ENCODE results near the gene NUBP2.

Gene NUBP2

DNA sequence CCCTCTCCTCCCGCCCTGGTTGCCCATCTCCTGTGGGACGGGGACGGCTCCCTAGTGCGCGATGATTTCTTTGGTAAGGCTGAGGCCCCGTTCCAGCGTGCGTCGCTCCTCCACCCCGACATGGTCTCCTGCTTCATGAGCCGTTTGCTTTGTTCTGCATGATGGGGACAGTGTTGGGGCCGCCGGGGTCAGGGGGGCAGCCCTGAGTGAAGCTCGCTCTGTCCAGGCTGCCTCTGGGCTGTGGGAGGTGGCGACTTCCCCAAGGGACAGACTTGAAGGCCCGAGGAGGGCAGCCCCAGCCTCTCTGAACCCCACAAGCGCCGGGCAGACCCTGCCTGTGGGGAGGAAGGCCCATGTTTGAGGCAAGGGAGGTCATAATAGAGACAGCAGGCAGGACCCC is 23.8 kb upstream of the NUBP2 start:
- no peak for DNase-seq (ENCODE audit: low read depth, low spot score)

DNA sequence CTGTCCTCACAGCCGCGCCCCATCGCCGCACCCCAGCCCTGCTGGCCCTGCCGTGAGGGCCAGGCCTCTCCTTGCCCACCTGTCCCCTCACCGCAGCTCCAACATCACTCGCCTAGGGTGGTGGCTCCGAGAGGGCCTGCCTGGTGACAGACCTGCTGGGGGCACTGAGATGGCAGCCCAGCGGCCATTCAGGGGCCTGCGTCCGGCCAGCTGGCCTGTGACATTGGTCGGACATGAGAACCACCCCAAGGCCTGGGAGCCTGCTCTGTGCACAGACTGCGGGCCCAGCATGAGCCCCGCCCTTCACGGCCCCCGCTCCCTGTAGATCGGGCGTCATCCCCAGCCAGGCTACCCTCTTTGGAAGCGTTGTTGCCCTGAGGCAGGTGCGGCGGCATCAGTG is 23.2 kb upstream of the NUBP2 start:
- no peak for DNase-seq (ENCODE audit: low read depth, low spot score)

- DNase-seq (ENCODE audit: low read depth, low spot score): no peak
These were observed 21.8 kb upstream of the NUBP2 start for GRCh38 chr16:1760911-1761310.

DNA sequence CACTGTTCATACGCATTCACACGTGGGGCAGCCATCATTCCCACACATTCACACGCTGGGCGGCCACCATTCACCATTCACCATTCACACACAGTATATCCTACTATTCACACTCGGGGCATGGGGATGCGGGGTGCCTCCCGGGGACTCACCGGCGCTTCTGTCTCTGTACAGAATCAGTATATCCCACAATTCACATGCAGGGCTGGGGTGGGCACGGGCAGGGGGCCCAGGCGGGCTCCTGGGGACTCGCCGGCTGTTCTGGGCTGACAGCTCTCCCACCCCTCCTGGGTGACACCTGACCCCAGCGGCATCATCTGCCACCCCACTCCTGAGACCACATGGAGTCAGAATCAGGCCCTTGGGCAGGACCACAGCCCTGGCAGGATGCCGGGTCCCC is 21.0 kb upstream of the NUBP2 start:
- DNase-seq (ENCODE audit: low read depth, low spot score): no peak

DNA sequence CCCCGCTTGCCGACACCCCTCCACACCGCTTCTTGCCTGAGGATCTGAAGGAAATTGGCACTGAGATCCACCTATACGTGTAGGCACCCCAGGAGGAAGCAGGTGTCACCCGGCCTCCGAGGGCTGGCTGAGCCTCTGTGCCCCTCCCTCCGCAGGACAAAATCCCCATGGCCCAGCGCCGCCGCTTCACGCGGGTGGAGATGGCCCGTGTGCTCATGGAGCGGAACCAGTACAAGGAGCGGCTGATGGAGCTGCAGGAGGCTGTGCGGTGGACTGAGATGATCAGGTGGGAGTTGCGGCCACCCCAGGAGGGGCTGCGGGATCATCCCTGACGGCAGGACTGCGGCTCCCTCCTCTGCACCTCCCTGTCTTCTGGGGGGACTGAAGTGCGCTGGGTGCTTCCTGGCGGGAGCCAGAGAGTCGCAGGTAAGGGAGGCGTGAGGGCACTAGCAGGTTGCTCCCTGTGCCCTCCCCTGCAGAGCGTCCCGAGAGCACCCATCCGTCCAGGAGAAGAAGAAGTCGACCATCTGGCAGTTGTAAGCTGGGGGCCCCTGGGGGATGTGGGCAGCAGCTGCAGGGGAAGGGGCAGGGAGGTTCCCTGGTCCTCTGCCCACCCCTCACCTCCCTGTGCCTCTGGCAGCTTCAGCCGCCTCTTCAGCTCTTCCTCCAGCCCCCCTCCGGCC is 20.4 kb upstream of the NUBP2 start:
- DNase-seq (ENCODE audit: low read depth, low spot score): no peak

GRCh38 chr16:1762879-1763520 is 19.8 kb upstream of the NUBP2 start:
- DNase-seq (ENCODE audit: low read depth, low spot score): no peak

DNA sequence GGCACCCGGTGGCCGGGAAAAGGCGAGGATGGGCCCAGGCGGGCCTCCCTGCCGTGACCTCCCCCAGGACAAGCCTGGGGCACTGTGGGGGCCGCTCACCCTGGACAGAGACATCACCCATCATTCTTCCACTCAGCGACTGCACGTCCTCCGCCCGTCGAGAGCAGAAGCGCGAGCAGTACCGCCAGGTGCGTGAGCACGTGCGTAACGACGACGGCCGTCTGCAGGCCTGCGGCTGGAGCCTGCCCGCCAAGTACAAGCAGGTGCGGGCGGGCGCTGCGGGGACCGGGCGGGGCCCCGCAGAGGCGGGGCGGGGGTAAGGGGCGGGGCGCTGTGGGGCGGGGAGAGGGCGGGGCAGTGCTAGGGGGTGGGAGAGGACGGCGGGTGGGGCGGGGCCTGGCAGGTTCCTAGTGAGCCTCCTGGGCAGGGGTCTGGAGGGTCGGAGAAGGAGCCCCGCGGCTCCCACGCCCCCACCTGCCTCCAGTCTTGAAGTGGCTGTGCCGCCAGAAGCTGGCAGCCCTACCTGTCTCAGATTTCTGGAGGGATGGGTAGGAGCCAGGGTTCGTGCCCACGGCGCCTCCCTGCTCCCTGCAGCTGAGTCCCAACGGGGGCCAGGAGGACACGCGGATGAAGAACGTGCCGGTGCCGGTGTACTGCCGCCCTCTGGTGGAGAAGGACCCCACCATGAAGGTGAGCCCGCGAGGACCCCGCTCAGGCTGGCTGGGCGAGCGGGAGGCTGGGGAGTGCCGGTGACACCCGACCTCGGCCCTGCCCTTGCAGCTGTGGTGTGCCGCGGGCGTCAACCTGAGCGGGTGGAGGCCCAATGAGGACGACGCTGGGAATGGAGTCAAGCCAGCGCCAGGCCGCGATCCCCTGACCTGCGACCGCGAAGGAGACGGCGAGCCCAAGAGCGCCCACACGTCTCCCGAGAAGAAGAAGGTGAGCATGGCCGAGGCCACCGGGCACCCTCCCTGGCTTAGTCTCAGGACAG is 18.9 kb upstream of the NUBP2 start:
- DNase-seq (ENCODE audit: low read depth, low spot score): no peak

DNA sequence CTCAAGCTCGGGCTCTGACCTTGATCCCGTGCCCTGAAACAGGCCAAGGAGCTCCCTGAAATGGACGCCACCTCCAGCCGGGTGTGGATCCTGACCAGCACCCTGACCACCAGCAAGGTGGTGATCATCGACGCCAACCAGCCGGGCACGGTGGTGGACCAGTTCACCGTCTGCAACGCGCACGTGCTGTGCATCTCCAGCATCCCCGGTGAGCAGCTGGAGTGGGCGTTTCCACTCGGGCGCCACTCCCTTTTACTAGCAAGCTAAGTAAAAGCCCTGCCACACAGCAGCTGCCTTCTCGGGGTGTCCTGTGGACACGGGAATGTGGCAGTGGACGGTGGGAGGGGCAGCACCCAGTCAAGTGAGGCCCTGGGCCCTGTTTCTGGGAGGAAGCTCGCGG is 17.8 kb upstream of the NUBP2 start:
- DNase-seq (ENCODE audit: low read depth, low spot score): no peak

DNA sequence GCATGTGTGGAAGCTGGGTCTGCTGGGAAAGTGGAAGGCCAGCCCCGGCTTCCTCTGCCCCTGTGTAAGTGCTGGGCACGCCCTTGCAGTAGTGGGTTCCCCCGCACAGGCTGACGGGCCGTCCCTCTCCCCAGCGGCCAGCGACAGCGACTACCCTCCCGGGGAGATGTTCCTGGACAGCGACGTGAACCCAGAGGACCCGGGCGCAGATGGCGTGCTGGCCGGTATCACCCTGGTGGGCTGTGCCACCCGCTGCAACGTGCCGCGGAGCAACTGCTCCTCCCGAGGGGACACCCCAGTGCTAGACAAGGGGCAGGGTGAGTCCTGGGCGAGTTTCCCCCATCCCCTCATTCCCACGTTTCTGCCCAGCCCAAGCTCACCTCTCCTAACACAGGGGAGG is 16.9 kb upstream of the NUBP2 start:
- DNase-seq (ENCODE audit: low read depth, low spot score): no peak

DNA sequence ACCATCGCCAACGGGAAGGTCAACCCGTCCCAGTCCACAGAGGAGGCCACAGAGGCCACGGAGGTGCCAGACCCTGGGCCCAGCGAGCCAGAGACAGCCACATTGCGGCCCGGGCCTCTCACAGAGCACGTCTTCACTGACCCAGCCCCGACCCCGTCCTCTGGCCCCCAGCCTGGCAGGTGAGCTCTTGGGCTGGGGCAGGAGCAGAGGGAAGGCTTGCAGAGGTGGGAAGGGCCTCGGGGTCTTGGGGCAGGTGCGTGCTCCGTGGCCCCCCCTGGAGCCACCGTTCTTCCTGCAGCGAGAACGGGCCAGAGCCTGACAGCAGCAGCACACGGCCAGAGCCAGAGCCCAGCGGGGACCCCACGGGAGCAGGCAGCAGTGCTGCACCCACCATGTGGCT is 16.5 kb upstream of the NUBP2 start:
- DNase-seq (ENCODE audit: low read depth, low spot score): no peak

DNA sequence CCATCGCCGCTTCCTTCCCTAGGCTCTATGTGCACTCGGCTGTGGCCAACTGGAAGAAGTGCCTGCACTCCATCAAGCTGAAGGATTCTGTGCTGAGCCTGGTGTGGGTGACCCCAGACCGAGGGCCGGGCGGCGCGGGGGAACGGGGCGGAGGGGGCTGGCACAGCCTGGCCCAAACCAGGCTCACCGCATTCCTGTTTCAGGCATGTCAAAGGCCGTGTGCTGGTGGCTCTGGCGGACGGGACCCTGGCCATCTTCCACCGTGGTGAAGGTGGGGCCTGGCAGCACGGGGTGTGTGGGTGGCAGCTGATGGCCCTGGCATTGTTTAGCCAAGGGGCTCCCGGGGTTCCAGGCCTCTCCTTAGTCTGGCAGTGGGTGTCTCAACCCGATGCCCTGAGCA is 16.1 kb upstream of the NUBP2 start:
- DNase-seq (ENCODE audit: low read depth, low spot score): no peak

DNA sequence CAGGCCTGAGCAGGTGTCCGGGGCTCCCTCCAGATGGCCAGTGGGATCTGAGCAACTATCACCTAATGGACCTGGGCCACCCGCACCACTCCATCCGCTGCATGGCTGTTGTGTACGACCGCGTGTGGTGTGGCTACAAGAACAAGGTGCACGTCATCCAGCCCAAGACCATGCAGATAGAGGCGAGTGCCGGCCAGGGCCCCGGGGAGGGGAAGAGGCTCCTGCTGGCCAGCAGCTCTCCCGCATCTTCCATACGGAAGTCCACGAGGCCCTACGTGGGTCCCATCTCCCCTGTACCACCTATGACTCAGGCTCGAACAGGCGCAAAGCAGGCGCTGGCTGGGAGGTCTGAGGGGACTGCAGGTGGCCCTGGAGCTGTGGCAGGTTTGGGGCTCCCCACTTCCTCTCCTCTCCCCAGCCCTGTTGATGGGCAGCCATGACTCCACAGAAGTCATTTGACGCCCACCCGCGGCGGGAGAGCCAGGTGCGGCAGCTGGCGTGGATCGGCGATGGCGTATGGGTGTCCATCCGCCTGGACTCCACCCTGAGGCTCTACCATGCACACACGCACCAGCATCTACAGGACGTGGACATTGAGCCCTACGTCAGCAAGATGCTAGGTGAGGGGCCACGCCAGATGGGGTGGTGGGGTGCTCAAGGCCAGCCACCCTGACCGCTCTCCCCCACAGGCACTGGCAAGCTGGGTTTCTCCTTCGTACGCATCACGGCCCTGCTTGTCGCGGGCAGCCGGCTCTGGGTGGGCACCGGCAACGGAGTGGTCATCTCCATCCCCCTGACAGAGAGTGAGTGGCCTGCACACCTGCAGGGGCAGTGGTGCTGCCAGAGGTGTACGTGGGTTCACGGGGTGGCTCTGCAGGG is 15.4 kb upstream of the NUBP2 start:
- DNase-seq (ENCODE audit: low read depth, low spot score): no peak

GRCh38 chr16:1768061-1768766 is 14.5 kb upstream of the NUBP2 start:
- DNase-seq (ENCODE audit: low read depth, low spot score): no peak

DNA sequence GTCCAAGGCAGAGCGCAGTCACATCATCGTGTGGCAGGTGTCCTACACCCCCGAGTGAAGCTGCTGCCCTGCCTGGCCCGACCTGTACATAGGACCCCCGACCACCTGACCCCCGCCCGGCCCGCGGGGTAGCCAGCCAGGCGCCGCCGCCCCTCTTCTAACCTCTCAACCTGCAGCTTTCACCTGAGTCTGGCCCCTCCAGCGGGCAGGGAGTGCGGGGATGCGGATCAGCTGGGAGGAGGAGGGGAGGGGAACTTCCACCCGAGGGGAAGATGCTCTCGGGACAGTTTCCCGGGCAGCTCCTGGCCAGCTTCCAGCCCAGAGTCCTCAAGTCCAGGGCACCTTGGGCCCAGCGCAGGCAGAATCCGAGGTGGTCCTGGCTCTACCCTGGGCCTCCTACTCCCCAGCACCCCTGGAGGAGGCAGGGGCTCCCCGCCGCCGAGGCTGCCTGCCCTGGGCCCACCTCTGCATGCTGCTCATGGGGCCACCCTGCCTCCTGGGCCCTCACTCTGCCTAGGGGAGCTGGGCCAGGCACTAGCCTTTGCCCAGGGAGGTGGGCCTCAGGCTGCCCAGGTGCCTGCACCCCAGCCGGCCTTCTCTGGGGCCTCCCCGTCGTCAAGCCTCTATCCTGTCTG is 13.9 kb upstream of the NUBP2 start:
- no peak for DNase-seq (ENCODE audit: low read depth, low spot score)

GRCh38 chr16:1769402-1770300 is 13.1 kb upstream of the NUBP2 start:
- no peak for DNase-seq (ENCODE audit: low read depth, low spot score)

DNA sequence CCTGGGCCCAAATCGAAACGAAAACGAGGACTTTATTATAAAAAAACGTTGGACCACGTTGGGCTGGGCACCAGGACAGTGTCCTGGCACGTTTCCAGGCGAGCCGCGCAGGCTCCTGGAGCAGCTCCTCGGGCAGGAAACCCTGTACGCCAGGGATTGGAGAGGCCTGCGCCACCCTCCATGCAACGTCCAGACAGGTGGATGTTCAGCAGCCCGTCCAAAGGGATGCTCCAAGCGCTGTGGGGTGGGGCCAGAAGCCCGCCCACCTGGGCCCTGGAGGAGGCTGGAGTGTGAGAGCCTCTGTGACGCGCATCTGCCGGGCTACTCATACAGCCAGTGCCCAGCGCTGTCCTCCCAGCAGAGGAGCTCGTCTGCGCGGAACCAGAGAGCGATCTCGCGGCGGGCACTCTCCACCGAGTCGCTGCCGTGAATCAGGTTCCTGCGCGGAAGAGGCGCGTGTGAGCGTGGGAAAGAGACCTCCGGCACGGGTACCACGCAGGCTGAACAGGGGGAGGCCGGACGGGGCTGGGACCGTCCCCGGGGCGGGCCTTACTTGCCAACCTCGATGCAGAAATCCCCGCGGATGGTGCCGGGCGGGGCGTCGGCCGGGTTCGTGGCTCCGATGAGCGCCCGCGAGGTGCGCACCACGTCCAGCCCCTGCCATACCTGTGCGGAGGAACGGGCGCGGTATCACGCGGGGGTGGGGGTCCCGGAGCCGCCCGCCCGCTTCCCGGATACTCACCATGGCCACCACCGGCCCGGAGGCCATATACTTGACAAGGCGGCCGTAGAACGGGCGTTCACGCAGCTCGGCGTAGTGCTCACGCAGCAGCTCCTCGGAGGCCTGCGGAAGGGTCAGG is 12.2 kb upstream of the NUBP2 start:
- no peak for DNase-seq (ENCODE audit: low read depth, low spot score)

DNA sequence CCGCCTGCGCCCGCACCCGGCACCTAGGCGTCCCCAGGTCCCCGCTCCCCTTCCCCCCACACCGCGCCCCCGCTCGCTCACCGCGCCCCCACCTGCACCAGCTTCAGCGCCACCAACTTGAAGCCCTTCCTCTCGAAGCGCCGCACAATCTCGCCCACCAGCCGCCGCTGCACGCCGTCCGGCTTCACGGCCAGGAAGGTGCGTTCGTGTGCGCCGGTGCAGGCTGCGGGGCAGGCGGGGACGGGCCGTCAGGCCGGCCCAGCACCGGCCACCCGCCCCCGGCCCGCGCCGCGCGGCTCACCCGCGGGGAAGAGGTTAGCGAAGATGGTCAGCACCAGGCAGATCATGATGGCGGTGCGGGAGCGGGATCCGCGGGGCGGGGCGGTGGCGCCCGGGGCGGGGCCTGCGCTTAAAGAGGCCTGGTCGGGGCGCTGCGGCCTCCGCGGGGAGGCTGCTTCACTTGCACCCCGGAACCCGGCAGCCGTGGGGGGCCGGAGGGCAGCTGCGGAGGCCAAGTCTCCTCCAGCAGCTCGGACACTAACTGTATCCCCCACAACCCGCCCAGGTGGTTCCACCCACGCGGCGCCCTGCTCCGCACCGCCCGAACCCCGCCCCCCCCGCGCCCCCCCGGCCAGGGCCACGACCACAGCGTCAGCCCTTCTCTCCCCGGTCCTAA is 11.4 kb upstream of the NUBP2 start, which contains the start of gene NME3:
Gene NME3 (minus strand): TSS at position 356 of the 676 bp plus-strand sequence. CDS start 9 bp downstream, at position 347.
- no peak for DNase-seq (ENCODE audit: low read depth, low spot score)
